ENCODE results near the gene PHLDA1.

DNA sequence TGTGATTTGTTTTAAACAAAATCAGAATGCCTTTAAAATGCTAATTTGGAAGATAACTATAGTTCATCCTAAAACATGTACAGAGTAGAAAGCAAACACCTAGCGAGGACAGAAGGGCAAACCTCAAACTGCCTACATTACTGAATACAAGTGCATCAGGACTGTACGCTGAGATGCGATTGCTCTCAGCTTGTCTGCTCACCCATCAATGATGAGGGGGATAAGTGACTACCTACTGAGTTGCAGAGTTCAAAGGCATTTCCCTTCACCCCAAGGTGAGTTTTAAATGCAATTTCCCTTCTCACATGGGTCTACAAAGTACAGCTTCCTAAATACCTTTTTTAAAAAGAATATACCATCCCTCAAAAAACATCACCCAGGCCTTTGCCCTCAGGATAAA lies 52.9 kb downstream of the PHLDA1 start:
- no peak for TF ChIP-seq EZH2phosphoT487 (IDR thresholded peaks at IDR 0.05; ENCODE audit: insufficient read depth, low read depth)
- no peak for TF ChIP-seq EZH2 (IDR thresholded peaks at IDR 0.05; ENCODE audit: insufficient read depth, poor library complexity, severe bottlenecking)

All from GM23248 (cell line).